ENCODE results near the gene MAPKBP1.
"Not testable (repeated sequence)": the region's sequence is repeated elsewhere in the genome, so short reads cannot be mapped to it uniquely, and the experiment has no call there.

Gene MAPKBP1, protein sequence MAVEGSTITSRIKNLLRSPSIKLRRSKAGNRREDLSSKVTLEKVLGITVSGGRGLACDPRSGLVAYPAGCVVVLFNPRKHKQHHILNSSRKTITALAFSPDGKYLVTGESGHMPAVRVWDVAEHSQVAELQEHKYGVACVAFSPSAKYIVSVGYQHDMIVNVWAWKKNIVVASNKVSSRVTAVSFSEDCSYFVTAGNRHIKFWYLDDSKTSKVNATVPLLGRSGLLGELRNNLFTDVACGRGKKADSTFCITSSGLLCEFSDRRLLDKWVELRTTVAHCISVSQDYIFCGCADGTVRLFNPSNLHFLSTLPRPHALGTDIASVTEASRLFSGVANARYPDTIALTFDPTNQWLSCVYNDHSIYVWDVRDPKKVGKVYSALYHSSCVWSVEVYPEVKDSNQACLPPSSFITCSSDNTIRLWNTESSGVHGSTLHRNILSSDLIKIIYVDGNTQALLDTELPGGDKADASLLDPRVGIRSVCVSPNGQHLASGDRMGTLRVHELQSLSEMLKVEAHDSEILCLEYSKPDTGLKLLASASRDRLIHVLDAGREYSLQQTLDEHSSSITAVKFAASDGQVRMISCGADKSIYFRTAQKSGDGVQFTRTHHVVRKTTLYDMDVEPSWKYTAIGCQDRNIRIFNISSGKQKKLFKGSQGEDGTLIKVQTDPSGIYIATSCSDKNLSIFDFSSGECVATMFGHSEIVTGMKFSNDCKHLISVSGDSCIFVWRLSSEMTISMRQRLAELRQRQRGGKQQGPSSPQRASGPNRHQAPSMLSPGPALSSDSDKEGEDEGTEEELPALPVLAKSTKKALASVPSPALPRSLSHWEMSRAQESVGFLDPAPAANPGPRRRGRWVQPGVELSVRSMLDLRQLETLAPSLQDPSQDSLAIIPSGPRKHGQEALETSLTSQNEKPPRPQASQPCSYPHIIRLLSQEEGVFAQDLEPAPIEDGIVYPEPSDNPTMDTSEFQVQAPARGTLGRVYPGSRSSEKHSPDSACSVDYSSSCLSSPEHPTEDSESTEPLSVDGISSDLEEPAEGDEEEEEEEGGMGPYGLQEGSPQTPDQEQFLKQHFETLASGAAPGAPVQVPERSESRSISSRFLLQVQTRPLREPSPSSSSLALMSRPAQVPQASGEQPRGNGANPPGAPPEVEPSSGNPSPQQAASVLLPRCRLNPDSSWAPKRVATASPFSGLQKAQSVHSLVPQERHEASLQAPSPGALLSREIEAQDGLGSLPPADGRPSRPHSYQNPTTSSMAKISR (N-terminal part only)

DNA sequence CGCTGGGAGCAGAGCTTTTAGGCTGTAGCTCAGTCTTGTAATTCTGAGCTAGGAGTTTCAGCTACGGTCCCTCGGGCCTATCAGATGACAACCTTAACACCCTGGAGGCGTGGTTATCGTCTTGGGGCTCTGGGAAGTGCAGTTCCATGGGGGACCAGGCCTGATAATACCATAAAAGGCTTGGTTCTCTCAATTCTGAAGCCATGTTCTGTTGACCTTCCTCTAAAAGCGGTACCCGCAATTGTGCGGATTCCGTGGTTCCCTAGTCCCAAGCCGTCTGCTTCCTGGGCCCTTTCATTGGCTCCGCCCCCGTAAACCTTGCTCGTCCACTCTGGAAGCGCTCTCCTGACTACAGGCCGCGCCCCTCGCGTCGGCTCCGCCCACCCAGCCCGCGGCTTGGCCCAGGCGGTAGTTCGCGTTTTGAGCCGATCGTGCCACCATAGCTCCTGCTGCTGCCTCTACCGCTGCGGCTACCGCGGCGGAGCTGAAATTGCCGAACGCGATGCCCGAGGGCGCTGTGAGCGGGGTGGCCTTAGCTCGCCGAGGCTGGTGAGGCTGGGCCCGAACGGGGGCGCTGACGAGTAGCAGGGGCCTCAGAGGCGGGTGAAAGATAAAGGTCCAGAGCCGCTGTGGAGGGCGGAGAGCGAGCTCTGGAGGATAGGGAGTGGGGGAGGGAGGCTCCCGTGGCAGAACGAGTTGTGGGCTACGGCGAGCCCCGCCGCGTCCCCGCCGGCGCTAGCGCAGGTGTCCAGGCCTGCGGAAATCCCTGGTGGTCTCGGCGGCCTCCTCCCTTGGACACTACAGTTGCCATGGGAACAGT lies at the start of gene MAPKBP1:
Gene MAPKBP1, plus strand, starts transcription at position 423 of the 820 bp plus-strand sequence. CDS start 792 bp downstream, outside the sequence.
- TF ChIP-seq Cebpa-rat (IDR thresholded peaks at IDR 0.05) = no peak
- H3K4me1 ChIP-seq = peaks cover 57% of the 10 kb centered on the region
- H3K4me2 ChIP-seq = peak within 1 kb of the TSS; percentile 93
- no peaks in the 10 kb centered on the region for H3K27me3 ChIP-seq
- H3K9ac ChIP-seq = peak within 1 kb of the TSS; percentile 88
- peak within 1 kb of the TSS; percentile 86 for H3K27ac ChIP-seq
- H3K36me3 ChIP-seq = 0 out of 2 replicates have a peak, but pooled peaks cover 5% of the 10 kb centered on the region
- peaks cover 30% of the 10 kb centered on the region for H4K20me1 ChIP-seq
- H3K9me3 ChIP-seq = no peaks in the 10 kb centered on the region
- H3K4me3 ChIP-seq = peak within 1 kb of the TSS; percentile 81

DNA sequence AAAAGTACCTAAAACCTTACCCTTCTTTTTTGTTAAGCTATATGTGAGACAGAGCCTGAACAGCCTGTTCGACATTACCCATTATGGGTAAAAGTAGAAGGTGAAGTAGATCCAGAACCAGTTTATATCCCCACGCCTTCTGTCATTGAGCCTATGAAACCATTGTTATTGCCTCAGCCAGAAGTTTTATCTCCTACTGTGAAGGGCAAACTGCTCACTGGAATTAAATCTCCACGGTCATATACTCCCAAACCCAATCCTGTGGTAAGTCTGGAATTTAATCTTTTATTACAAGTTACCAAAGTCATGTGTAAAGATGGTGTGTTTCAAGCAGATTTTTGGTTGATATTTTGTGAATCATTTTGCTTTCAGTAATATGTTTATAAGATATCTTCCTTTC lies 47.1 kb upstream of the MAPKBP1 start:
- Histone ChIP-seq H3K36me3 (peaks cover 67% of the 10 kb centered on the region), H4K20me1 (peaks cover 42% of the 10 kb centered on the region), H3K4me1 (peaks cover 12% of the 10 kb centered on the region), H3K9ac (no peak overlapping the region), H3K27me3 (no peaks in the 10 kb centered on the region), H3K9me3 (no peaks in the 10 kb centered on the region), H3K4me3 (no peak overlapping the region), H3K4me2 (no peak overlapping the region), H3K27ac (no peak overlapping the region)
- no peak for TF ChIP-seq Cebpa-rat (IDR thresholded peaks at IDR 0.05)

- H3K9me3 ChIP-seq, H3K27ac ChIP-seq, H3K4me2 ChIP-seq, H3K27me3 ChIP-seq, H3K4me3 ChIP-seq, H3K9ac ChIP-seq: not testable (repeated sequence)
- peaks cover 12% of the 10 kb centered on the region for H3K4me1 ChIP-seq
- peaks cover 71% of the 10 kb centered on the region for H3K36me3 ChIP-seq
- peaks cover 35% of the 10 kb centered on the region for H4K20me1 ChIP-seq
Measured at GRCh38 chr15:41728061-41728460, 46.2 kb upstream of the MAPKBP1 start.

DNA sequence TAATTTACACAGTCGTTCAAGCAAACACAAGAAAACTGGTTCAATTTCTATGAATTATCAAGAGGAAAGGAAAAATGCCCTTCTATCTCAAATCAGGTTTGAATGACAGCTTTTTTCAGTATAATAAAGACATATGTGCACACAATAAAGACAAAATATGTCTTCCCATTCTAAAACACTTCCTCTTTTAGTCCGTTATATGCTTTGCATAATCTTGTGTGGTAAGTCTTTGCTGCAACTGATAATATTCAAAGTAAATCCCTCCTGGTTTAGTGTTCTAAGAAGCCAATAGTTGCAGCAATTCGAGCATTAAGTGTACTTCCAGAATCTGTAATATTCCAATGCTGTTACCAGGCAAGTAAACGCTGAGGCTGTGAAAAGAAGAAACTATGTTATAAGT lies 43.7 kb upstream of the MAPKBP1 start:
- peaks cover 13% of the 10 kb centered on the region; the same call in 1 of the 2 replicates for H4K20me1 ChIP-seq
- H3K27ac ChIP-seq = no peak overlapping the region
- no peak overlapping the region for H3K9ac ChIP-seq
- H3K36me3 ChIP-seq = peaks cover 81% of the 10 kb centered on the region
- H3K27me3 ChIP-seq = no peaks in the 10 kb centered on the region
- H3K4me1 ChIP-seq = peaks cover 12% of the 10 kb centered on the region
- no peak for TF ChIP-seq Cebpa-rat (IDR thresholded peaks at IDR 0.05)
- 0 out of 2 replicates have a peak overlapping the region, but pooled peaks have one; percentile 14 for H3K4me2 ChIP-seq
- no peaks in the 10 kb centered on the region for H3K9me3 ChIP-seq
- no peak overlapping the region for H3K4me3 ChIP-seq

DNA sequence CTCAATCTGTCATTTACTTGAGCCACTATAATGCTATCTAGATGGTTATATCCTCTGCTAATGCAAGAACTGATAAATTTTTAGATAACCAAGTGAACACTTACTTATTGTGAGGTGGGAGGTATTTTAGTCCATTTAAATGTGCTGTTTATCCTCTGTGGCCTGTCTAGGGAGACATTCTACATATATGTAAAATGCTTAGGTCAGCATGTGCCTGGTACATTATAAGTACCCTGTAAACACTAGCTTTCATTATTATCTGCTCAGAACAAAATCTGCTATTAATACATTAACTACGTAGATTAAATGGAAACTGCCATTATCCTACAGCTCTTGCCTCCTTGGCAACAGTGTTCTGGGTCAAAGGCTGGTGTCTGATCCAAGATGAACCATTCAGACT lies 41.8 kb upstream of the MAPKBP1 start:
- no peaks in the 10 kb centered on the region for H3K9me3 ChIP-seq
- H3K9ac ChIP-seq = no peak overlapping the region
- no peak for TF ChIP-seq Cebpa-rat (IDR thresholded peaks at IDR 0.05)
- no peaks in the 10 kb centered on the region for H4K20me1 ChIP-seq
- no peak overlapping the region for H3K27ac ChIP-seq
- H3K4me1 ChIP-seq = peaks cover 12% of the 10 kb centered on the region
- H3K4me3 ChIP-seq = no peak overlapping the region
- H3K36me3 ChIP-seq = peaks cover 86% of the 10 kb centered on the region
- no peaks in the 10 kb centered on the region for H3K27me3 ChIP-seq
- H3K4me2 ChIP-seq = no peak overlapping the region

DNA sequence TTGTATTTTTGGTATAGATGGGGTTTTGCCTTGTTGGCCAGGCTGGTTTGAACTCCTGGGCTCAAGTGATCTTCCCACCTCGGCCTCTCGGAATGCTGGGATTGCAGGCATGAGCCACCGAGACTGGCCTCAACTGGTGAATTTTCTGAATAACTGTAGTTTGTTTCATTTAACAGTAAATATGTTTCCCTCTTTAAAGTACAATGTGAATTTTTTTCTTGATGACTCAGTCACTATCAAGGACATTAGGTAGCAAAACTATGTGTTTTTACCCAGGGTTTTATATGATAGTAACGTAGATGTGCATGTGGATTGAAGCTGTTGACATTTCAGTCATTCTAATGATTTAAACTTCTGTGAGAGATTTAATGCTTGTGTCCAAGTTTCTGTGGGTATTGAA lies 40.2 kb upstream of the MAPKBP1 start:
- Histone ChIP-seq H3K27ac (no peak overlapping the region), H4K20me1 (no peaks in the 10 kb centered on the region), H3K9me3 (no peaks in the 10 kb centered on the region), H3K36me3 (peaks cover 91% of the 10 kb centered on the region), H3K4me3 (no peak overlapping the region), H3K4me2 (no peak overlapping the region), H3K4me1 (peaks cover 12% of the 10 kb centered on the region), H3K9ac (no peak overlapping the region), H3K27me3 (no peaks in the 10 kb centered on the region)
- no peak for TF ChIP-seq Cebpa-rat (IDR thresholded peaks at IDR 0.05)

- Histone ChIP-seq H3K27me3 (no peaks in the 10 kb centered on the region), H3K27ac (no peak overlapping the region)
Measured at GRCh38 chr15:41735046-41735445, 39.2 kb upstream of the MAPKBP1 start.

DNA sequence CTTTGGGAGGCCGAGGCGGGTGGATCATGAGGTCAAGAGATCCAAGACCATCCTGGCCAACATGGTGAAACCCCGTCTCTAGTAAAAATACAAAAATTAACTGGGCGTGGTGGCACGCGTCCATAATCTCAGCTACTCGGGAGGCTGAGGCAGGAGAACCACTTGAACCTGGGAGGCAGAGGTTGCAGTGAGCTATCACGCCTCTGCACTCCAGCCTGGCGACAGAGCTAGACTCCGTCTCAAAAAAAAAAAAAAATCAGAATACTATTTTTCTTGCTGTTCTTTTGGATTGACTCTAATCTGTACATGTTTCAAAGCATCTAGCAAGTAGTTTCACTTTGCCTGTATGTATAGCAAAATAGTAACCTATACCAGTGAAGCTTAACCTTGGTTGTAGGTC lies 38.8 kb upstream of the MAPKBP1 start:
- H3K36me3 ChIP-seq = peaks cover 91% of the 10 kb centered on the region
- H3K4me2 ChIP-seq, H3K4me1 ChIP-seq, H3K9ac ChIP-seq, H3K27ac ChIP-seq, H3K4me3 ChIP-seq, H3K27me3 ChIP-seq, H4K20me1 ChIP-seq, H3K9me3 ChIP-seq: not testable (repeated sequence)

More at GRCh38 chr15:41735046-41735445, 39.2 kb upstream of the MAPKBP1 start:
- Histone ChIP-seq H3K4me2 (no peak overlapping the region), H3K4me1 (peaks cover 5% of the 10 kb centered on the region), H3K36me3 (peaks cover 91% of the 10 kb centered on the region), H3K9ac (no peak overlapping the region), H4K20me1 (0 out of 2 replicates have a peak, but pooled peaks cover 5% of the 10 kb centered on the region), H3K4me3 (no peak overlapping the region), H3K9me3 (no peaks in the 10 kb centered on the region)
- TF ChIP-seq Cebpa-rat (IDR thresholded peaks at IDR 0.05) = no peak

DNA sequence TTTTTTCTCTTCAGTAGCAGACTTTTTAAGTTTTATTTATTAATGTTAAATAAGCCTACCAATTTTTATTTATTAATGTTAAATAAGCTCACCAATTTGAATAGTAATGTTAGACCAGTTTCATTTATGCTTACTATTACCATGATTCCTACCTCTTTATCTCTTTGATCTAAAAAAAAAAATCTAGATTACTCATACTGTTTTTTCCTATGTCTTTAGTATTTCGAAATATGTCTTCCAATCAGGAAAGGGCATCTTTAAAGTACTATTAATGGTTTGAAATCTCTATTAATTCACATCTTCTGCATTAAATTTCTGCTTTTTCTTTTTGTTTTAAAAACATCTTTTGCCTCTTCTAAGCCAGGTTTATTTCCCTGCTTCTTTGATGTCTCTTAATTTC lies 27.5 kb upstream of the MAPKBP1 start:
- Histone ChIP-seq H3K36me3 (peaks cover 87% of the 10 kb centered on the region), H3K4me1 (no peaks in the 10 kb centered on the region), H4K20me1 (peaks cover 23% of the 10 kb centered on the region; the same call in 1 of the 2 replicates), H3K9ac (no peak overlapping the region), H3K9me3 (no peaks in the 10 kb centered on the region), H3K27ac (no peak overlapping the region), H3K4me2 (no peak overlapping the region), H3K4me3 (no peak overlapping the region), H3K27me3 (no peaks in the 10 kb centered on the region)
- no peak for TF ChIP-seq Cebpa-rat (IDR thresholded peaks at IDR 0.05)

Data from BLaER1 (cell line).